Kidney capillary endothelial cell (primary cell): ENCODE measurements around the gene ABL1.
A peak's percentile ranks its signal among the peaks of the same experiment; 100 is the strongest.

ENCODE experiments used
- DNase-seq: peaks from one replicate; pipeline ENCODE4 v3.0.0-alpha.2; 2018; ENCODE audit warnings: low spot score

The ABL1 gene

DNA sequence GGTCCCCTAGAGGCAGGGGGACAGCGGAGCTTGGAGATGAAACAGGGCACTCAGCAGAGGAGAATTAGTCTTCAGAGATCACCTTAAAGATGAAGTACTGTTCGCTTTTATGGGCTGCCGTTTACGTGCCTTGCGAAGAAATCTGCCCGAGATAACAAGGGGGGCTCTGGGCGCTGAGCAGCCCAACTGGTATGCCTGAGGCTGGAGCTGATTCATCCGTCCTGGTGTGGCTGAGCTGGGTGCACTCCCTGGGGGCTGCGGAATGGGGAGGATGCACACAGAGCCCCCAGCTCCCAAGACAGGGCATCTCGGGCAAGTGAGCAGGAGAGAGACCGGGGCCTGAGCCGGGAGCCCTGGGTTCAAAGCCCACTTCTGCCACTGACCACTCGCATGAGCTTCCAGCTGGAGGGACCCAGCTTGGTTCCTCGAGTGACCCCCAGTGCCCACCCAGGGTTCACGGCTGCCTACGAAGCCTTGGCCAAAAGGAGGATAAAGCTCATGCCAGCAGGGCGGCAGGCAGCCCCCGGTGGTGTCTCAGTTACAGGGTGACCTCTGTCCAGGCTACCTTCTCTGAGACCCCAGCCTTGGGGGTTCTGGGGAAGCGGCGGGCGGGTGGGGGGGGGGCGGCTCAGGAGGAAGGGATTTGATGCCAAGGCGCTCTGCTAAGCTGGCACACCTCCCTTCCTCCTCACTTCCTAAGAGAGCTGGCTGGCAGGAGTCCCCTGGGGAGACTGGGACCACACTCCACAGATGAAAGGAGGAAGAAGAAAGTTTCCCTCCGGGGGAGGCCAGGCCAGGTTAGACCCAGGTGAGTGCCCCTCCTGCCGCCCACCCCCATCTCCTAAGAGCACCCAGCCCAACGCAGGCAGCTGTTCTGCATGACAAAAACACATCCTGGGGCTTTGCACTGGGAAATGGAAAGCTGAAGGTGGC lies 98.3 kb downstream of the ABL1 start:
- DNase-seq = no peak

GRCh38 chr9:130934246-130934645 lies 99.2 kb downstream of the ABL1 start:
- no peak for DNase-seq

DNA sequence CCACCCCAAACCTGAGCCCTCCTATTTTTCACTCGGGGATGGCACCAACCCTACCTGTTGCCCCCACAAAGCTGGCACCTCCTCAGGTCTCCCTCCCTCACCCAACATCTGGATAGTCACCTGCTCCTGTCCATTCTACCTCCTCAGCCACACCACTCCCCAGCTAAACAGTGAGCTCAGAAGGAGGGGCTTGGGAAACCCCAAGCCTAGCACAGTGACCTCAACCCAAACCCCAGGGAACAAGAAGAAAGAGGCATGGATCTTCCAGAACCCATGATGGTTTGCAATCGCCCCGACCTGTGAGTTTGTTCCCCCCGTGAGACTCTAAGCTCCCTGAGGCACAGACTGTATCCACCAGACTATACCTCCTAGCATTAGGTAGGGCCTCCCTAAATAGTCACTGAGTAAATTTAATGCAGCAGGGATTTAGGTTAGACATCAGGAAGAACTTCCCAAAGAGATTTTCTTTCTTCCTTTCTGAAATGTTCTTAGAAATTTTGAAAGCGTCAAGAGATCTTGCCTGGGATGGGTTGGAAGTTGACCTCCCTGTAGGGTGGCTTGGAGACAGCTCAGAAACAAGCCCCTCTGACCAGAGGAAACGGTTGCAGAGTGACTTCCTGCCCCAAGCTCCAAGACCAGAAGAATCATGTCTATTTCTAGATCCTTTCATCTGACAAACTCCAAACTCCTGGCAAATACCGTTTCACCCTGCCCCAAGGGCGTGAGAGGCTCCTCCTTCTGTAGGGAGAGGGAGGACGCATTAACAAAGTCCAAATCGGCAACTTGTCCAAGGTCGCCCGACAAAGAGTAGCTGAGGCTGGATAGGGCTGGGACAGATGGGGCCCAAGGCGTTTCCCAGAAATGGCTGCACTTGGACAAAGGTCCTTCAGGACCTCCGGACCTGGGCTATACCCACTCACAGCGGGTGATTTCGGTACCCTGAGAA lies 99.9 kb downstream of the ABL1 start:
- DNase-seq = peak; percentile 36

DNA sequence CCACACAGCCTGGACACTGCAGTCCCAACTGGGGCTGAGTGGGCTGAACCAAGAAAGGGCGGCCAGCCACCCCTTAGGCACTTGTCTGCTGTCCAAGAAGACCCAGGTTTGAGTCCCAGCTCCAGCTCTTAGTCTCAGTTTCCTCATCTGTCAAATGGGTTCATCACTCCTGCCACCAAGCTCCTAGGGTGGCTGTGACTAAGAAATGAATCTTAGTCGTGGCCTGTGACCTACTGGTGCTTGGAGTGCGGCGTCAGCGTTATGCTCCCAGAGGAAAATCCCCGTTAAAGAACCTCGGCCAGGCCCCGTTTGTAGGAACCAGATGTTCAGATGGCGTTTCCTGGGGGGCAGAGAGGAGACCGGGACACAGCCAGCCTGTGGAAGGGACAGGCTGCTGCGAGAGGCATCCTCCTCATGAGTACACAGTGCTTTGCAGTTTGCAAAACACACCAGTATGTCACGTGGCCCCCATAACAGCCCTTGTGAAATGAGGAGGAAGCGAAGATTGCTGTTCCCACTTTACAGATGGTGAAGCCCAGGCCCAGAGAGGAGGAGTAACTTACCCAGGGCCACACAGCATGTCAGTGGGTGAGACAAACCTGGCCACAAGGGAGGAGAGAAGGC lies 100.7 kb downstream of the ABL1 start:
- no peak for DNase-seq

DNA sequence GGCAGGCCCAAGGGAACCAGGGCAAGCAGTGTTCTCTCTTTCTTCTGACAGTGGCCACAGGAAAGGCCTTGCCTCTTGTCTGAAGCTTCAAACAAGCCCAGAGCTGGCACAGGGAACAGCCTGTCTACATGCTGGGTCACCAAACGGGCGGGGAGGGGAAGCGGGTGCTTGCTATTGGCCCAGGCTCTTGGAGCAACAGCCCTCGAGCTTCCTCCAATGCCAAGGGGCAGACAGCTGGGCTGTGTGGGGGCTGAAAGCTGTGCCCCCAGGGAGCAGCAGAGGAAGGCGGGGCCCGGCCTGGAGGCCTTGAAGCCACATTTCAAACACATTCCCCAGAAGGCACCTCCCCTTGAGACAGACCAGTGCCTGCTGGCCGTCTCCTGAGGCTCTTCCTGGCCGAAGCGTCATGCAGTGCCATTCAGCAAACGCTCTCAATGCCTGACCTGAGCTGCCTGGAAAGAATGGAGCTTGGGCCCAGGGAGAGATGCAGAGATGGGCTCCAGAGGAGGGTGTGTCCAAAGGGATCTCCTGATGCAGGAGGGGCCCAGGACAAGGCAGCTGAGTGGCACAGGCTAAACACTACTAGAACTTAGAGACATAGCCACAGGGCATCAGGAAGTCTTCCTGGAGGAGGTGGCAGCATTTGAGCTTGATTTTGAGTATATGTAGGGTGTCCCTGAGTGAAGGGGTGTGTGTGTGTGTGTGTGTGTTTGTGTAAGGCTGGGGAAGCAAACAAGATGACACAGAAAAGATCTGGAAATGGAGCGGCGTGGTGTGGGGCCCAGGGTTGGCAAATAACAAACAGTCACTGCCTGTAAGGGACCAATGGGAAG lies 101.4 kb downstream of the ABL1 start:
- DNase-seq = peak; percentile 63
